Measurements from ENCODE around the gene SENP7. TPM values are rescaled to one million over a fixed set of nuclear protein-coding genes. Genes with fewer than 3 reads are reported as not detected.

The SENP7 gene
- total and polyA plus RNA-seq, 2 donors from 2014 or later: 5.4 to 28.7 TPM

GRCh38 chr3:101536266-101536665, 23.3 kb upstream of the SENP7 start:
- Histone ChIP-seq H3K27ac (ENCODE audit: low read depth in 2 of 2, low read length in 2 of 2) (no peak overlapping the region), H3K4me1 (ENCODE audit: control insufficient read depth in 2 of 3, insufficient read depth in 2 of 3, low read depth in 1 of 3, low read length in 3 of 3) (no peaks in the 10 kb centered on the region), H3K27me3 (ENCODE audit: control insufficient read depth, insufficient read depth, low read length) (no peaks in the 10 kb centered on the region), H3K9ac (ENCODE audit: low read length in 3 of 3) (no peak overlapping the region), H3K9me3 (ENCODE audit: control insufficient read depth in 2 of 3, insufficient read depth in 1 of 3, low read length in 3 of 3) (no peaks in the 10 kb centered on the region), H3K36me3 (ENCODE audit: control insufficient read depth in 2 of 3, insufficient read depth in 3 of 3, low read length in 3 of 3) (no peaks in the 10 kb centered on the region), H3K4me3 (ENCODE audit: low read length in 3 of 3) (no peak overlapping the region)
- DNase-seq (no peak), FAIRE-seq (no peak)
- TF ChIP-seq, protein P1, sequence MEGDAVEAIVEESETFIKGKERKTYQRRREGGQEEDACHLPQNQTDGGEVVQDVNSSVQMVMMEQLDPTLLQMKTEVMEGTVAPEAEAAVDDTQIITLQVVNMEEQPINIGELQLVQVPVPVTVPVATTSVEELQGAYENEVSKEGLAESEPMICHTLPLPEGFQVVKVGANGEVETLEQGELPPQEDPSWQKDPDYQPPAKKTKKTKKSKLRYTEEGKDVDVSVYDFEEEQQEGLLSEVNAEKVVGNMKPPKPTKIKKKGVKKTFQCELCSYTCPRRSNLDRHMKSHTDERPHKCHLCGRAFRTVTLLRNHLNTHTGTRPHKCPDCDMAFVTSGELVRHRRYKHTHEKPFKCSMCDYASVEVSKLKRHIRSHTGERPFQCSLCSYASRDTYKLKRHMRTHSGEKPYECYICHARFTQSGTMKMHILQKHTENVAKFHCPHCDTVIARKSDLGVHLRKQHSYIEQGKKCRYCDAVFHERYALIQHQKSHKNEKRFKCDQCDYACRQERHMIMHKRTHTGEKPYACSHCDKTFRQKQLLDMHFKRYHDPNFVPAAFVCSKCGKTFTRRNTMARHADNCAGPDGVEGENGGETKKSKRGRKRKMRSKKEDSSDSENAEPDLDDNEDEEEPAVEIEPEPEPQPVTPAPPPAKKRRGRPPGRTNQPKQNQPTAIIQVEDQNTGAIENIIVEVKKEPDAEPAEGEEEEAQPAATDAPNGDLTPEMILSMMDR (IDR thresholded peaks at IDR 0.05; ENCODE audit: borderline replicate concordance, extremely low read depth, insufficient read depth): no peak
- intact Hi-C loops (cut with DNase I): no loop called here

DNA sequence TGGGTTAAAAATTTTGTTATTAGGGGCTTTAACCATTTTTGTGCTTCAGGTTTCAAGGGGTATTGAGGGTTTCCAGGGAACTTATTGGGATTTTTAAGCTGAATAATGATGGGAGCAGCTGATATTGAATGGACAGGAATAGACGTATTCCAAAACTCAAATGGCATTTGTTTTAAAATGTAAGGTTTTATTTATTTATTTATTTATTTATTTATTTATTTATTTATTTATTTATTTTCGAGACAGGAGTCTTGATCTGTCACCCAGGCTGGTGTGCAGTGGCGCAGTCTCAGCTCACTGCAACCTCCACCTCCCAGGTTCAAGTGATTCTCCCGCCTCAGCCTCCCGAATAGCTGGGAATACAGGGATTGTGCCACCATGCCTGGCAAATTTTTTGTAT, 22.2 kb upstream of the SENP7 start:
- intact Hi-C loops (cut with DNase I): no loop called here
- FAIRE-seq (no peak), DNase-seq (no peak)
- Histone ChIP-seq H3K27me3 (ENCODE audit: control insufficient read depth, insufficient read depth, low read length) (no peaks in the 10 kb centered on the region), H3K4me1 (ENCODE audit: control insufficient read depth in 2 of 3, insufficient read depth in 2 of 3, low read depth in 1 of 3, low read length in 3 of 3) (no peaks in the 10 kb centered on the region), H3K36me3 (ENCODE audit: control insufficient read depth in 2 of 3, insufficient read depth in 3 of 3, low read length in 3 of 3) (no peaks in the 10 kb centered on the region), H3K4me3 (ENCODE audit: low read length in 3 of 3) (no peak overlapping the region), H3K27ac (ENCODE audit: low read depth in 2 of 2, low read length in 2 of 2) (no peak overlapping the region), H3K9ac (ENCODE audit: low read length in 3 of 3) (no peak overlapping the region), H3K9me3 (ENCODE audit: control insufficient read depth in 2 of 3, insufficient read depth in 1 of 3, low read length in 3 of 3) (peaks cover 0 to 2% (median 0%) of the 10 kb centered on the region in 3 donors)
- TF ChIP-seq, protein P1 (IDR thresholded peaks at IDR 0.05; ENCODE audit: borderline replicate concordance, extremely low read depth, insufficient read depth): no peak

GRCh38 chr3:101533603-101533968, 20.6 kb upstream of the SENP7 start:
- Histone ChIP-seq H3K4me1 (ENCODE audit: control insufficient read depth in 2 of 3, insufficient read depth in 2 of 3, low read depth in 1 of 3, low read length in 3 of 3) (no peaks in the 10 kb centered on the region), H3K4me3 (ENCODE audit: low read length in 3 of 3) (no peak overlapping the region), H3K27me3 (ENCODE audit: control insufficient read depth, insufficient read depth, low read length) (no peaks in the 10 kb centered on the region), H3K27ac (ENCODE audit: low read depth in 2 of 2, low read length in 2 of 2) (no peak overlapping the region), H3K9me3 (ENCODE audit: control insufficient read depth in 2 of 3, insufficient read depth in 1 of 3, low read length in 3 of 3) (peaks cover 0 to 3% (median 0%) of the 10 kb centered on the region in 3 donors), H3K36me3 (ENCODE audit: control insufficient read depth in 2 of 3, insufficient read depth in 3 of 3, low read length in 3 of 3) (no peaks in the 10 kb centered on the region), H3K9ac (ENCODE audit: low read length in 3 of 3) (no peak overlapping the region)
- TF ChIP-seq, protein P1 (IDR thresholded peaks at IDR 0.05; ENCODE audit: borderline replicate concordance, extremely low read depth, insufficient read depth): no peak
- intact Hi-C loops (cut with DNase I): no loop called here
- DNase-seq (no peak), FAIRE-seq (no peak)

All from kidney (tissue), 14 donors.